NCI-H1417 treated with DMSO at 0.1 percent for 48 hours (cell line): Measurements from ENCODE around the gene NDUFA5.
A peak's percentile ranks its signal among the peaks of the same experiment; 100 is the strongest.

ENCODE experiments used
- DNase-seq: peaks from one replicate; lab custom pipeline; 2025; lab: John Stamatoyannopoulos, UW

NDUFA5 gene

DNA sequence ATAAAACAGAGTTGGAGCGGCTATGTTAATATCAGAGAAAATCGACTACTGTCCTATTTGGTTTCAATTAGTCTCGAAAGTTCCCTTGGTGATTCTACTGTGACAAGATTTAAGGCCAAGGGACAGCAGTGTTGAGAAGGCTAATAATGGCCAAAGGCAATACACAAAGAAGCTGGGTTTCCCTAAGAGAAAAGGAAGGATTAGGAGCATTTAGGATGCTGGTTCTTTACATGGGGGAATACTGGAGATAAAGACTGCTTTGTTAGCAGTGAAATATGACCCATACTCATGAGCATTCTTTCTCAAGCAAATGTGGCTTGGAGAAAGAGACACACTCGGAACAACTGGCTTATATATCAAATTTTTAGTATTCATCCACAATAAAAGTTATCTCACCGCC lies 55.4 kb downstream of the NDUFA5 start:
- no peak for DNase-seq

DNA sequence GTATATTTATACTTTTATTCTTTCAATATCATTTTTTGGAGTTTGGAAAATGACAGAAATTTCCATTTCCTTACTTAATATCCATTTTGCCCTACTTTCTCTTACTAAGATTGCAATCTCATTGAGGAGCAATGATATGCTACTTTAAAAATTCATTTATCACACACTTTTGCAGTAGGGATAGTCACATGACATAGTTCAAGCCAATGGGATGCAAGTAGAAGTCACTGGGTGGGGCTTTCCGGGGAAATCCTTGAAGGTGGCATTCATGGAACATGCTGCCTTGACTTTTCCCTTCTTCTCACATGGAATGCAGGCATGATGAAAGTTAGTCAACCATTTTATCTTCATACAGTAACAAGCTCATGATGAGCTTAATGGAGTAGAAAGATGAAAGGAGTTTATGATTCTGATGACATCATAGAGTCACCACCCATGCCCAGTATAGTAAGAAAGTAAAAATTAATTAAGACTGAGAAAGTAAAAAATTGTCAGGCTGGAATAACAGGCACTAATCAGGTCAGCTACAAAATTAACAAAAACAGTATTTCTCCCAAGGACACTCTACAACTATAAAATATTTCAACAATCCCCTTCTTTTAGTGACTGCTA lies 56.6 kb downstream of the NDUFA5 start:
- no peak for DNase-seq

DNA sequence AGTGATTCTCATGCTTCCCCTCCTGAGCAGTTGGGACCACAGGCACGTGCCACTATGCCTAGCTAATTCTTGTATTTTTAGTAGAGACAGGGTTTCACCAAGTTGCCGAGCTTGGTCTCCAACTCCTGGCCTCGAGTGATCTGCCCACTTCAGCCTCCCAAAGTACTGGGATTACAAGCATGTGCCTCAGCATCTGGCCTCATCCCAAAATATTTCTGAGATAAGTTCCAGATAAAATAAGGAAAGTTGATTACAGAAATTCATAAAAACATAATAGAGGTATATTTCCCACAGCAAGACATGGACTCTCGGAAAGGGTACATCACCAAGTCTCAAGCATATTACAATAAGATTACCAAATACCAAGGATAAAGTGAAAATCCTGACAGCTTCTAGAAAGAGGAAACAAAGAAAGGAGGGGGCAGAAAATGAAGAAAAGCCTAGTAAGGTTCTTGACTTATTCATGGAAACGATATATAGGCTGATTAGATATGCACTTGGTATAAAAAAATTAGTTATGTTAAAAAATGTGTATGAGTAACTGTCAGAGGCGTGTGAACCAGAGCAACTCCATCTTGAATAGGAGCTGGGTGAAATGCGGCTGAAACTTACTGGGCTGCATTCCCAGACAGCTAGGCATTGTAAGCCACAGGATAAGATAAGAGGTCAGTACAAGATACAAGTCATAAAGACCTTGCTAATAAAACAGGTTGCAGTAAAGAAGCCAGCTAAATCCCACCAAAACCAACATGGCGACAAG lies 58.2 kb downstream of the NDUFA5 start:
- DNase-seq: no peak

DNA sequence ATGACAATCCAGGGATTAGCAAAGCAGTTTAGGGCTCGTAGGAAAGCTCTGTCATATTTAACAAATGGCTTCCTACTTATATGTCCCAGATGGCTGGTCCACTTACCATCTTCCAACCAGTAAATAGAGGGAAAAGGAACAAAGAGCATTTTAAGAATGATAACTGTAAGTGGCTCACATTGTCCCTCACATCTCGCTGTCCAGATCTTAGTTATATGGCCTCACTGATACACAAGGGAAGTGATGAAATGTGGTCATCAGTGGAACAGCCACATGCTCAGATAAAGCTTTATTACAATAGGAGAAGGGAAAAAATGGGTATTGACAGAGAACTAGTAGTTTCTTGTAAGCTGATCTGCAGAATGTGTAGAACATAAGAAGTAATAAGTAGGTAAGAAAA lies 59.0 kb downstream of the NDUFA5 start:
- DNase-seq: no peak

DNA sequence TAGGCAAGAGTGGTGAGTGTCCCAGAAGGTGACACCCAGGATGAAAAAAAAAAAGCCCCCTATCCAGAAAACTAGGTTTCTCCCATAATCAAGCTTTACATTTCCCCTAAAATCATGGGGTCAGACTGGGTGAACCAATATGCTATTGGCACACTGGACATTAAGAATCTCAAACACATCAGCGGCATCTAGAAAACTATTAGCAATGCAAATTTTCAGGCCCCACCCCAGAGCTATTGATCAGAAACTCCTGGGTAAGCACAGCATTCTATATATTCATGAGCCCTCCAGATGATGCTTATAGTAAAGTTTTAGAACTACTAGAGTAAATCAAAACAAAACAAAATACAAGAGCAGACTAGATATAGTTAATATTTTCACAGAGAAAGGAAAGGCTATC lies 59.6 kb downstream of the NDUFA5 start:
- no peak for DNase-seq

DNA sequence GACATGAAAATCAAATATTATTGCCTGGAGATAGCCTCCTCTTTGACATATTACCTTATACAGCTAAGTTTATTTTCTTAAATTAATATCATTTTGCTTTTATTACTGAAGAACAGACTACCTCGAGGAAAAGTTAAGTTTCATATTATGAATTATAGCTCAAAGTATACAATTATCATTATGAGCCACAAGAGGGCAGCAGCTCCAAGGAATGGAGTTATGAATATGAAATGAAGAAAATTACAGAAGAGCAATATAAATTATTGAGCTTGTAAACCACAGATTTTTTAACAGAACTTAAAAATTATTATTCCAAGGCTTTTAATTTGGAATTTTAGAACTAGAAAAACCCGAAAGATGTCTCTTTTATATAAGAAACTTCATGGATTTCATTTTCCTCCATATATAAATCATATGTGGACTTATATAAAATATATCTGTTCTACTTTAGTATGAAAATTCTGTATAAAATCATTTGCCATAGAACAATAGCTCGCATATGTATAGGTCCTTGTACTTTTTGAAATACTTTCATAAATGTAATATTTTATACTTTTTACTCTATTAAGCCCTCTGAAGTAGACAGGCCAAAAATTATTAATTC lies 63.3 kb downstream of the NDUFA5 start:
- DNase-seq: peak; percentile 49

DNA sequence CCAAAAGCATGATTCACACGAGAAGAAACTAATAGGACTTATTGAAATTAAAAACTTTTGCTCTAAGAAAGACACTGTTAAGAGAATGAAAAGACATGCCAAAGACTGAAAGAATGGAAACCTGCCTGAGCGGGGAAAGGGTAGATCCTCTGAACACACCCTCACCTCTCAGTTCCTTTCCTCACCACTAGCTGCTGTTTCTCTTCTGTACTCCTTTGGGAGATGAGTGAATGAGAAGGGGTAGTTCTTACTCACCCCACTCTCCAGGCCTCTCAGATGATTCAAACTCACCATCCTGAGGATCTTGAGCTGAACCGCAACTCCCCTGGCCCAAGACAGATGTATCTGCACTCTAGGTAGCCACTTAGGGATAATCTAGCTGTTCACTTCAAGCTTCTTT lies 65.1 kb downstream of the NDUFA5 start:
- DNase-seq: no peak
